Liver (tissue), 2 donors: ENCODE results near the gene ZSCAN21.

Experiments
- MAX ChIP-seq: IDR thresholded peaks from 2 replicates; pipeline ENCODE4 v1.6.1; 2016; ENCODE audit warnings: antibody characterized with exemption
- SP1 ChIP-seq: IDR thresholded peaks from 2 replicates; pipeline ENCODE4 v1.6.1; 2018; ENCODE audit warnings: antibody characterized with exemption, mild to moderate bottlenecking
- ZBTB33 ChIP-seq: IDR thresholded peaks from 2 replicates; pipeline ENCODE4 v1.6.1; 2016; ENCODE audit warnings: antibody characterized with exemption
- donor health status: healthy.

- TF ChIP-seq MAX (peak; percentile 48), ZBTB33 (no peak), SP1 (peak; percentile 22)
These were observed 4.9 kb upstream of the ZSCAN21 start for GRCh38 chr7:100044718-100045117.
